Activated gamma-delta T cell treated with anti-CD3 and anti-CD28 coated beads, Interleukin-2, amount 50 U/mL, for 16 hours (primary cell): Measurements from ENCODE around the gene VWC2.

Experiments
- DNase-seq: peaks from one replicate; pipeline ENCODE4 v3.0.0-alpha.2; 2020; ENCODE audit warnings: low read depth

Gene VWC2

DNA sequence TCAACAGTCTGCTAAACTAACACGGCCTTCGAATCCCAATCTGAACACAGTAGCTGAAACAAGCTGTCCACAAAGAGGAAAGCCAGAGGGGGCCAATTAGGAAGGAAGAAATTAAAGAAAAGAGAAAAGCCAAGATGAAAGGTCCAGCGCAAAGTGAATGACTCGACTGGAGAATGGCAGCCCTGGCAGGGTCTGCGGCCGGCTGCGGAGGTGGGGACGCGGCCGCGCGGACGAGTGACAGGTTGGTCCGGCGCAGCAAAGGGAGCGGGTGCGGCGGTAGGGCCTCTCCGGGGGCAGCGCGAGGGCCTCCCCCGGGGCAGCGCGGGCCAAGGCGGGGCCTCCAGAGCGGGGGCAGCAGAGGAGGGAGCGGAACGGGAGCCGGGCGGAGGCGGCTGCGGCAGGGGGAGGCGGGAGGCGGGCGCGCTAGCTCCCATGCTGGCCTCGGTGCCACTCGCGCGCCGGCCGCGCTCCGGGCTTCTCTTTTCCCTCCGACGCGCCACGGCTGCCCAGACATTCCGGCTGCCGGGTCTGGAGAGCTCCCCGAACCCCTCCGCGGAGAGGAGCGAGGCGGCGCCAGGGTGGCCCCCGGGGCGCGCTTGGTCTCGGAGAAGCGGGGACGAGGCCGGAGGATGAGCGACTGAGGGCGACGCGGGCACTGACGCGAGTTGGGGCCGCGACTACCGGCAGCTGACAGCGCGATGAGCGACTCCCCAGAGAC is at the start of gene VWC2:
VWC2 (plus strand) TSS at position 421 of the 718 bp plus-strand sequence. CDS start 1,798 bp downstream, outside the sequence.
- no peak for DNase-seq

- no peak for DNase-seq
These were observed 49.4 kb upstream of the VWC2 start for GRCh38 chr7:49724071-49724470.

GRCh38 chr7:49731836-49732235 is 41.6 kb upstream of the VWC2 start:
- no peak for DNase-seq

DNA sequence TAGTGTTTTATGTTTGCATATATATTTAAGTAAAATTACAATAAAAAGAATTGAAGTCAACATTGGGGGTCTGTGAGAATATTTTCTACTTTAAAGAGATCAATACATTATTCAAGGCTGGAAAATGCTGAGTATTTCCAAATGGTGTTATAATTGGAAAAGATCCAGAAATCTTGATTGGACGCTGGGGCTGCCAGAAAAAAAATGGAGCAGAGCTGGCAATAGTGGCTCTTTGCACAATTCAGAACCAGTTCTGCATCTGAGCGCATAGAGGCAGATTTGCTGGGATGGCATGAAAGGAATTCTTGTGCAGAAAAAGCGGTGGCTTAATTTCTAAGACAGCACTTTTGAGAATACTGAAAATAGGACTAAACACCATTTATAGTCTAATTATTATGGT is 10.8 kb upstream of the VWC2 start:
- no peak for DNase-seq

- DNase-seq, result no peak
These were observed 9.6 kb upstream of the VWC2 start for GRCh38 chr7:49763791-49764190.

DNA sequence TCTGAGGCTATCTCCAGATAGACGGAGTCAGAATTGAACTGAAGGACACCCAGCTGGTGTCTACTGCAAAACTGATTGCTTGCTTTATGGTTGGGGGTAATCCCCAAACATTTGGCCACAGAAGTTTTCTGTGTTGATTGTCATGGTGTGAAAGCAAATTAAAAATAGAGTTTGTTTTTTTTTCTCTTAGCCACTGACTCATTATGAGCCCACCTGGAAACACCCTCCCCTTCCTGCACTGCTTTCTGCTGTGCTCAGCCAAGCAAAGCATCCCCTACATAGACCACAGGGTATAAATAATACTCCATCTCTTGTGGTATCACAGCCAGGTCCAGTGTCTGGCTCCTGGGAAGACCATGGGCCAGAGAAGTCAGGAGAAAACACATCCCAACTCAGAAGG is 6.5 kb upstream of the VWC2 start:
- no peak for DNase-seq

DNA sequence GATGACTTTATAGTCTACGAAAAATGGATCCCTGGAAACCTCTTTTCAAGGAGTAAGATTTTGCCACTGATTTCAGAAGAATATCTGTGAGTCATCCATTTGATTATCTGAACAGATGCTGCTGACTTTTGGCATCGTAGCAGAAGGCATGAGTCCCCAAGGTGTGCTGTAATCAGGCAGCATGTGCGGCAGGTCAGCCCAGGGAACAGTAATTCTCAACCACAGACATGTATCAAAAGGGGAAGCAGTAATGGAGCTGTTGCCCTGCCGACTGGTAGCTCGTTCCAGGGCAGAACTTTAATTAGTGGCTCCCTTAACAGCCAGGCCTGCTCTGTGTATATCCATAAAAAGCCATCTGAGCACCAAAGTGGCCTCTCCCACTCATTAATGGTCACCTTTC is 5.7 kb upstream of the VWC2 start:
- no peak for DNase-seq

- DNase-seq, result no peak
These were observed 5.2 kb upstream of the VWC2 start for GRCh38 chr7:49768254-49768653.

GRCh38 chr7:49768835-49769234 is 4.6 kb upstream of the VWC2 start:
- DNase-seq, result no peak

- no peak for DNase-seq
These were observed 4.1 kb upstream of the VWC2 start for GRCh38 chr7:49769285-49769857.

- no peak for DNase-seq
These were observed 2.6 kb upstream of the VWC2 start for GRCh38 chr7:49770838-49771237.

DNA sequence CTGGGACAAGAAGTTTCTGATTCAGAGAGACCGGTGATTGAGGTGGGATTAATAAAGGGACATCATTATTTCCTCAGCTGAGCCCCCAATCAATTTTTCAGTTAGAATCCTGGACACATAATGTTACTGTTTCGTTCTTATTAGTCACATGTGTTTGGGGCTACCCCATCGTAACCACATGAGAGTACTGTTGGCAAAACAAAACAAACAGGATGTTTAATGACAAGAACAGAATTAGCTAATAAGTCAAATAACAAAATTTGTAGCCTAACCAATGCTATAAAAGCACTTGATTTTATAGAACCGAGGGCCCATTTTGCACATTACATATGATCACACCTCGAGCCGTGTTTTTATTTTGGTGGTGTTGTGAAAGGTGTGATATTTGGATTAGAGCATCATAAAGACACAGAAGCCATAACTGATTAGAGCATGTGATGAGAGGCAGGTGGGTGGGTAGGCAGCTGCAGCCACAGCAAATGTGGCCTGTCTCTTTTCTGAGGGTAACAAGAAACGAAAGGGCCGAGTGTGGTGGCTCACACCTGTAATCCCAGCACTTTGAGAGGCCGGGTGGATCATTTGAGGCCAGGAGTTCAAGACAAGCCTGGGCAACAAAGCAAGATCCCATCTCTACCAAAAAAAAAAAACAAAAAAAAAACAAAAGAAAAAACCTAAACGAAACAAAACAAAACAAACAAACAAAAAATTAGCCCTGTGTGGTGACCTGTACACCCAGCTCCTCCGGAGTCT is 1.8 kb upstream of the VWC2 start:
- no peak for DNase-seq

- DNase-seq, result no peak
These were observed 571 bp upstream of the VWC2 start for GRCh38 chr7:49772916-49773217.

DNA sequence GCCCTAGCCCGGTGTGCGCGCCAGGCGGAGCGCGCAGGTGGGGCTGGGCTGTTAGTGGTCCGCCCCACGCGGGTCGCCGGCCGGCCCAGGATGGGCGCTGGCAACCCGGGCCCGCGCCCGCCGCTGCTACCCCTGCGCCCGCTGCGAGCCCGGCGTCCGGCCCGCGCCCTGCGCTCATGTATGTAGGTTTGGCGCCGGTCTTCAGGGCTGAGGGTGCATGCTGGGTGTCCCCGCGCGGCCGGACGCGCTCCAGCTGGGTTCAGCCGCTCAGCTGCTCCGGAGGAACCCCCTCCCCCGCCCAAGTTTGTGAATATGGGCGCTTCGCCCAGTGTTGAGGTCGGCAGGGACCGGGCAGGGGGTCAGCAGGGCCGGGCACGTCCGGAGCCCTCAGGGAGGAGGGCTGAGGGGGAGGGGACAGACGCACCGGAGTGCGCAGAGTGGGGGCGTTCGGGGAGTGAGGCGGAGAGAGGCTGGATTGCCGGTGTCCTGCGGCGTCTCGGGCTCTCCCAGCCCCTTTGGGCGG is 559 bp downstream of the VWC2 start:
- no peak for DNase-seq

- DNase-seq, result no peak
These were observed 1.1 kb downstream of the VWC2 start for GRCh38 chr7:49774459-49775064.

GRCh38 chr7:49775065-49775948 is 1.9 kb downstream of the VWC2 start:
- no peak for DNase-seq

GRCh38 chr7:49775949-49776443 is 2.6 kb downstream of the VWC2 start:
- no peak for DNase-seq

- no peak for DNase-seq
These were observed 3.6 kb downstream of the VWC2 start for GRCh38 chr7:49776994-49777393.

DNA sequence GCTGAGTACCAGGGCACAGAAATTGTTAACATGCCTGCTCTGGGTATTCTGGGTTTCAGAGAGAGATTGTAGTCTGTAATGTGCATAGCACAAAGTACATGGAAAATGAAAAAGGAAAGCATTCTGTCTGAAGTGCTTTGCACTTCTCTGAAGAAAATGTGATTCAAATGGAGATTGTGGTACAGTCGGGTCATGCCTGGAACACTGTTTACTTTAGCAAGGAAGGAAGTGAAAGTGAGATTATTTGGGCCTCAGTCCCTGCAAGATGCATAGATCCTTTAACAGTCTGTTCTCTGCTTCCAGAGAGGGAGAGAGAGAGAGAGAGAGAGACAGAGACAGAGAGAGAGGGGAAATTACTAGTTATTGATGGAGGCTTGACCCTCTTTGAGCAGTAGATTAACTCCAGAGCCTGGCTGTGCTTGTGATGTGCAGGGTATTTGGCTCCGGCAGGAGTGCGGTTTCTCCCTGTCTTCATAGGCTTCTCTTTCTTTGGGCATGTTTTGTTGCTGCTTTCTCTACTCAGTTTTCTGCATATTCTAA is 5.4 kb downstream of the VWC2 start:
- DNase-seq, result no peak

DNA sequence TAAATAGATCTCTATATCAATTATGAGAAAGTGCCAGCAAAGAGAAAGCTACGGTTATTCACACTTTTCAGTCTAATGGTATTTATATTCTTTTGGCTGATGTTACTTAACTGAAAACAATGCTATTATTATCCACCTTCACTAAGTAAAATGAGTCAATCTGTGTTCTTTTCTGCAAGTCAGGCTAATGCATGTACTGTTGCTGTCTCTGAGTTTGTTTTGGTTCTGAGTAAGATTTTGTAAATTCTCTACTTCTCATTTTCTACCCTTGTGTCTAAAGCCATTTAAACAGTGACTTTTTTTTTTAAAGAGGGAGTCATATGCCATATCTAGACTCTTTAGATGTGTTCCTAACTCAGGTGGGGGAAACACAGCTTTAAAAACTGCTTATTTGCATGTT is 7.5 kb downstream of the VWC2 start:
- no peak for DNase-seq

- DNase-seq, result no peak
These were observed 8.6 kb downstream of the VWC2 start for GRCh38 chr7:49781996-49782395.
